Stromal cell of bone marrow (primary cell): ENCODE data around the gene ARL6IP1.
"Not testable (repeated sequence)": the region's sequence is repeated elsewhere in the genome, so short reads cannot be mapped to it uniquely, and the experiment has no call there.

Experiments
- DNase-seq: peaks from one replicate; pipeline ENCODE4 v3.0.0-alpha.2; 2012; ENCODE audit warnings: low read depth

Gene ARL6IP1

DNA sequence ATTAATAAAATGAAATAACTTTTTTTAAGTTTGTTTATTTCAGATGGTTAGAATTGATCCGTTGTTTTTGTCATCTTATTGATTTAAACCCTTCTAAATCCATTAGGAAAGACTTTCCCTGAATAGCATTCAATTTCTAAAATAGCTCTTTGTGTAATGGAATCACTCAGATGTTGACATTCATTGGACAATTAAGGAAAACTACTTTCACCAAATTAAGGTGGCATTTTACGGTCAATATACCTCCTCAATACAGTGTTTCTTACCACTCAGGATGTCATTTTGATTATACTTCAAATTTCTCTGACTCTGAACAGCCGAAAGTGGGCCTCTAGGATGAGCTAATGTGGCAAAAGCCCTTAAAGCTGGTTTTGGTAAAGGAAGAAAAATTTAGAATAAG, 1.8 kb downstream of the ARL6IP1 start:
- no peak for DNase-seq

DNA sequence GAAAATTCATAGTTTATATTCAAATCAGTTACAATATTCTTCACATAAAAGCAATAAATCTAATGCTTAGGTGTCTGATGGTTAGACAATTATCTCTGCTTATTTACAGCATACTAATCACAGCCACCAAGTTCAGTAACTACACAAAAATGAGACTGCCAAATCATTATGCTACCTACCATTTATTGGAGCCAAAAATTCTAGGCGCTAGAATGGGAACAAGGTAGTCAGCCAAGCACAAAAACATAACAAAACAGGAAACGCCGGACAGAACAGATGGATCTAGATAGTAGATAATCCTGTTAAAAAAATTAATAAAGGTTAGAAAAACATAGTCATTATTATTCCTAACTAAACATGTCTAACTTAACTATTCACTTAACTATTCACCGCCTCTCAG, 3.6 kb downstream of the ARL6IP1 start:
- no peak for DNase-seq

DNA sequence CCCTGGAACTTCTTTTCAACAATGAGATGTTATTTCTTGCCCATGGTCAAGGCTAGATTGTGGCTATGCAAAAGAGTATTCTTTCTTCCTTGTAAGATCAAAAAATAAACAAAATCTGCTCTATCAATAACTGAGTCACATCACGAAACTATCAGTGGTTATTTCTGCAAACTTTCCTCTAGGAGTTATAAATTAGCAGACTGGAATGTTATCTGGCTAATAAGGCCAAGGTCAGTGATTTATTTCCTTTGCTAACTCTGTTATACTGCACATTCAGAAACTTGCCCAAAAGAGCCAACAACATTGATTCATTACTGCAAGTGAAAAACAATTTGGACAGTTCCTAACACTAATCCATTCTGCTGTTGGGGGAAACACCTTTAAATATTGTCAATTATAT, 5.0 kb downstream of the ARL6IP1 start:
- DNase-seq = no peak

DNA sequence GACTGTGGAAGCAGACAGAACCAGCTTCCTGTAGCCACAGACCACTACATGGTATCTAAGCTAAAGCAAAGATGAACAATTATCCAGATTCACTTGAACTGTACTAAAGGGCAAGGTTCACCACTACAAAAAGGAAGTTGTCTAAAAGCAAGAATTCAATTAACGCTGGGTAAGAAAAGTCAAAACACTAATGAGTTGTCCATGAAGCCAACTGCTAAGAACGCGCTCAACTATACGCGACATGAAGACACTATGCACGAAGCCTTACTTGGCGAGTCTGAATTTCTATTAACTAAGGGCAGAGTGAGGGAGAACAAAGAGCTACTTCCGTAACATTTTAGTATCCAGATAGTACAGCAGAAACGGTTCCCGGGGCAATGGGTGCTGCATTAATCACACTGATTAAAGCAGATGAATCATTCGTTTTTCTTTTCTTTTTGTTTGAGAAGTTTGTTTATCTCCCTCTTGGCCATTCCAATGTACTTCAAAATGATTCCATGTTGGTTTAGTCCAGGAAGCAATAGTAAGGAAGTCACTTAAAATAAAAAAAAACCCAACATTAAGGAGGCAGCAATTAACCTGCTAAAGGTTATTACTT, 8.4 kb downstream of the ARL6IP1 start:
- no peak for DNase-seq

DNA sequence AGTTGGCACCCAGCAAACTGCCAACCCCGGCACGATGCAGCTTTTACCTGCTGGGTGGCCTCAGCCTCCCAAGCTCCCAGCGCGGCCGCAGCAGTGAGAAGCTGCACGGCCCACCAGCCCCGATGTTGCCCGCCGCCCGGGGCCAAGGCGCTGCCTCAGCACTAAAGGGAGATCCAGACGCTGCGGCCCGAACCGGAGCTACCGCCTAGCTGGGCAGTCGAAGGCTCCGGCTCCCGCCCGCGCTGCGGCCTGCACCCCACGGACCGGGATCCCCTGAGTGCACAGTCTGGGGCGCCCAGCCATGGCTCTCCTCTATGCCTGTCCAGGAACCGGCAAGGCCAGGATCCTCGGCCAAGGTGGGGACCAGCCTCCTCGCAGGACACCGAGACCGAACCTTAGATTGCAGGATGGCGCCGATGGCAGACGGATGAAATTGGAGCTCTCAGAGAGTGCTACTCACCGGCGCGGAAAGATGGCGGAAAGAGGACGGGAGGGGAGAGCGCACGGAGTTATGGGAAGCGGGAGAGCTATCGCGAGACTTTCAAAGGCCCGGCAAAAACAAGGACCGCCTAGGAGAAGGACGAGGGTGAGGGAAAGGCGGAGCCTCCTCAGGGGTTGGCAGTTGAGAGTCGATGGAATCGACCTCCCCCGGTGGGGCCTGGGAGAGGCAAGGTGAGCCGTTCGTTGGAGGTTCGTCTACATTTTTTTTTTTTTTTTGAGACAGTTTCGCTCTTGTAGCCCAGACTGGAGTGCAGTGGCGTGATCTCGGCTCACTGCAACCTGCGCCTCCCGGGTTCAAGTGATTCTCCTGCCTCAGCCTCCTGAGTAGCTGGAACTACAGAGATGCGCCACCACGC, 11.3 kb downstream of the ARL6IP1 start, which contains the start of gene RPS15A:
TSS of gene RPS15A (minus strand) at position 485 of the 857 bp plus-strand sequence. CDS start 1,221 bp downstream, outside the sequence.
- peak; percentile 97 for DNase-seq

GRCh38 chr16:18789515-18789849, 11.9 kb downstream of the ARL6IP1 start:
- DNase-seq = no peak

GRCh38 chr16:18788828-18789514, 12.4 kb downstream of the ARL6IP1 start:
- no peak for DNase-seq

DNA sequence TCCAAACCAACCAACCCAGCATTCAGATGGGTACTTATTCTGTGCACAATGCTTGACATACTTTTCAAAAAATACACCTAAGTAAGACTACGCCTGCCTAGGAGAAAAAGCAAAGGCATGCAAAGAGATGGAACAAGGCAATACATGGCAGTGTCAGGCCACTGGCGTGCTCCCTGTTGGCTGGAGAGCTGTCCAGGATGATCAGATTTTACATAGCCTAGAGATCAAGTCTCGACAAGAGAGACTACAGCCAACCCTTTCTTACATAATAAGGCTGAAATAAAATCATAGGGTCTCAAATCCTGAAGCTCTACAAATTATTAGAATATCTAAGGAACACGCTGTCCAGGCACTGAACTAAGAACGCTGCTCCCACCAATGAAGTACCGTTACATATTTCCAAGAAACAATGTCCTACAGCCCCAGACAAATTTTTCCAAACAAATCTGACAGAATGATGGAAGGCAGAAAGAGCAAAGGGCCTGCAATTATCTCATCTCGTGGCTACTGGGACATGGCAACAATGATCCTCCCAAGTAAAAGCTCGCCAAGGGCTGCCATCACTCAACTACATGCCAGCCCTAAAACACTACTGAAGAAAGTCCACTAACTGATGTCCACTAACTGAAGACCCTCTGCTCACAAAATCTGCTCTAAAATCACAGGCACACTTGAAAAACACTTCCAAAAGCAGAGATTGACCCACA, 16.3 kb downstream of the ARL6IP1 start:
- DNase-seq = no peak

DNA sequence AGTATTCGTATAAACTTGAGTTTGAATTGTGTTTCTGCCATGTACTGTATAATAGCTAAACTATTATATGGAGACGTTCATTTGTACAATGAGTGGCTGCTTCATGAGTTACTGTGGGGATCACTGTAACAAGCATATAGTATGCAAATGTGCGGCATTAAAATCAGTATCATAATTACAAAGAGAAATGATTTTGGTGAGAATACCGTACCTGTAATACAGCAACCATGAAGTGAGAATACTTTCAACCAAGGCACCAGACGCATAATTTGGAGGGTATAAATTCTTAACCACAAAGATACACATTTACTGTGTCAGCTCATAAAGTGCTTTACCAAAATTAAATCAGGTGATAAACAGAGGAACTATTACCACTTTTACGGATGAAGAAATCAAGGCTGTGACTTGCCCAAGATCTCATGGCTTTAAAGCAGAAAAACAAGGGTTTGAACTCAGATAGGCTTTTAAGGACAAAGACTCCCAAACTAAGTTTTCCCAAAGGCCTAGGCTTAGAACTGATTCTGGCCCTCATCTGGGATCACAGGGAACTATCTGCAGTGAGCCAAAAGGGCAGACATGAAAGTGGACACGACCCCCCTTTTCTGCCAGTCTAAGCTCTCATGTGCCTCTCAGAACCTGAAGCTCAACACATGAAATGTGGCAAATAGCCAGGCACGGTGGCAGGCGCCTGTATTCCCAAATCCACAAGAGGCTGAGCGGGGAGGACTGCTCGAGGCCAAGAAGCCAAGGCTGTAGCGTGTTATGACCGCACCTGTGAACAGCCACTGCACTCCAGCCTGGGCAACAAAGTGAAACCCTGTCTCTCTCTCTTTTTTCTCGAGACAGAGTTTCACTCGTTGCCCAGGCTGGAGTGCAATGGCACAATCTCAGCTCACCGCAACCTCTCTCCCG, 17.7 kb downstream of the ARL6IP1 start:
- DNase-seq = no peak

- DNase-seq = no peak
Observed at GRCh38 chr16:18782697-18783429, 18.5 kb downstream of the ARL6IP1 start.

DNA sequence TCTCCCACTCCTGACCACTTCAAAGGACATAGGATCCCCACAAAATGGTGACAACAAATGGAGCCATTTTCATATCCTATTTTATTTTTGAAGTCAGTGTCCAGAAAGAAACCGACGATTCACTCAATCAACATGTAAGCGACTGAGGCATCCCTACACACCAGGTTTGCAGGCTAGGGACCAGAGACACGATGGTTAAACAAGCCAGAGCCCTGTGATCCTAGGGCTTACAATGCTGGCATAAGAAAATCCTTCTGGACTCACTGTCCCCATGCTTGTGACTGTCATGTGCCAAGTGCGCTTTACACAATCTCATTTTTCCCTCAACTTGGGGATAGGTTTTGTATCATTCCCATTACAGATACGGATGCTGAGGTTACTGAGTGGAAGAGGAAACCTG, 20.1 kb downstream of the ARL6IP1 start:
- not testable (repeated sequence) for DNase-seq

GRCh38 chr16:18780460-18781026, 20.8 kb downstream of the ARL6IP1 start:
- DNase-seq = not testable (repeated sequence)

DNA sequence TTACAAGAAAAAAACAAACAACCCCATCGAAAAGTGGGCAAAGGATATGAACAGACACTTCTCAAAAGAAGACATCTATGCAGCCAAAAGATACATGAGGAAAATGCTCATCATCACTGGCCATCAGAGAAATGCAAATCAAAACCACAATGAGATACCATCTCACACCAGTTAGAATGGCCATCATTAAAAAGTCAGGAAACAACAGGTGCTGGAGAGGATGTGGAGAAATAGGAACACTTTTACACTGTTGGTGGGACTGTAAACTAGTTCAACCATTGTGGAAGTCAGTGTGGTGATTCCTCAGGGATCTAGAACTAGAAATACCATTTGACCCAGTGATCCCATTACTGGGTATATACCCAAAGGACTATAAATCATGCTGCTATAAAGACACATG, 23.7 kb downstream of the ARL6IP1 start:
- DNase-seq = not testable (repeated sequence)

GRCh38 chr16:18776334-18776733, 25.0 kb downstream of the ARL6IP1 start:
- DNase-seq = not testable (repeated sequence)

DNA sequence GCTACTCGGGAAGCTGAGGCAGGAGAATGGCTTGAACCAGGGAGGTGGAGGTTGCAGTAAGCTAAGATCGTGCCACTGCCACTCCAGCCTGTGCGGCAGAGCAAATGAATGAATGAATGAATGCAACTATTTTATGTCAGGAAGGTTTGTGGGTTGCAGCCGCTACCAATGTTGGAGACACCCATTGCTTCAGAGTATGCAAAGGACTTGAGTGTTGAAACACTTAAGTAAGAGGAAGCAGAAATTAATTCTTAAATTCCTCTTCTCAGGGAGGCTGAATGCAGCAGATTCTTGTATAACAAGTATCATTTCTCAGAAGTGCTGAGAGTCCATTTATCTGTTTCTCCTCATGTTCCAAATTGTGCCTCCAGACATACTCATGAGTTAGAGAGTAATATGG, 26.7 kb downstream of the ARL6IP1 start:
- not testable (repeated sequence) for DNase-seq

- DNase-seq = not testable (repeated sequence)
Observed at GRCh38 chr16:18772171-18772570, 29.2 kb downstream of the ARL6IP1 start.

GRCh38 chr16:18770336-18770962, 30.9 kb downstream of the ARL6IP1 start:
- not testable (repeated sequence) for DNase-seq

- DNase-seq = not testable (repeated sequence)
Observed at GRCh38 chr16:18767217-18767616, 34.1 kb downstream of the ARL6IP1 start.

- not testable (repeated sequence) for DNase-seq
Observed at GRCh38 chr16:18762713-18763112, 38.6 kb downstream of the ARL6IP1 start.
